Superior temporal gyrus (tissue), 1 donor: ENCODE results near the gene NFATC2IP.
A peak's percentile ranks its signal among the peaks of the same experiment; 100 is the strongest.

Experiments used
- DNase-seq: peaks from one replicate; pipeline ENCODE4 v3.0.0-alpha.2; 2016; ENCODE audit errors: extremely low spot score

NFATC2IP gene

DNA sequence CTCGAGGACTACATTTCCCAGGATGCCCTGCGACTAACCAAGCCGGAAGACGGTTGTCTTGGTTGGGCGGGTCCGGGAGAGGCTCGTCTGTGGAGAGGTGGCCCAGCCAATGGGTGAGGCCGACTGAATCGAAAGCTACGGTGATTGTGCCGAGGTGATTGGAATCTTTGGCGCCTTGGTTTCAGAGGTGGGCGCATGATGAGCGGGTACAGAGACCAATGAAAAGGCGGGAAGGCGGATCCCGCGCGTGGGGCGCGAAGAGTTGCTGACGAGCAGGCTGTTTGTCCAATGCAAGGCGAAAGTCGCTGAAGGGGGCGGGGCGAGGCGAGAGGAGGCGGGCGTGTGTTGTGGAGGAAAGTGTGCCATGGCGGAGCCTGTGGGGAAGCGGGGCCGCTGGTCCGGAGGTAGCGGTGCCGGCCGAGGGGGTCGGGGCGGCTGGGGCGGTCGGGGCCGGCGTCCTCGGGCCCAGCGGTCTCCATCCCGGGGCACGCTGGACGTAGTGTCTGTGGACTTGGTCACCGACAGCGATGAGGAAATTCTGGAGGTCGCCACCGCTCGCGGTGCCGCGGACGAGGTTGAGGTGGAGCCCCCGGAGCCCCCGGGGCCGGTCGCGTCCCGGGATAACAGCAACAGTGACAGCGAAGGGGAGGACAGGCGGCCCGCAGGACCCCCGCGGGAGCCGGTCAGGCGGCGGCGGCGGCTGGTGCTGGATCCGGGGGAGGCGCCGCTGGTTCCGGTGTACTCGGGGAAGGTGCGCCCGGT lies at the start of gene NFATC2IP:
Gene NFATC2IP (plus strand): TSS at position 290 of the 762 bp plus-strand sequence. CDS start 75 bp downstream, at position 365.
- DNase-seq = peak; percentile 100

DNA sequence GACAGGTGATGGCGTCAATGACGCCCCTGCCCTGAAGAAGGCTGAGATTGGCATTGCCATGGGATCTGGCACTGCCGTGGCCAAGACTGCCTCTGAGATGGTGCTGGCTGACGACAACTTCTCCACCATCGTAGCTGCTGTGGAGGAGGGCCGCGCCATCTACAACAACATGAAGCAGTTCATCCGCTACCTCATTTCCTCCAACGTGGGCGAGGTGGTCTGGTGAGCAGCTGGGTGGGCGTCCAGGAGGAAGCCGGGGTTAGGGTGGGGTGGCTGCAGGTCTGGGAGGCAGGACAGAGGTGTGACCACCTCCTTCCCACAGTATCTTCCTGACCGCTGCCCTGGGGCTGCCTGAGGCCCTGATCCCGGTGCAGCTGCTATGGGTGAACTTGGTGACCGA lies 48.9 kb upstream of the NFATC2IP start:
- no peak for DNase-seq

DNA sequence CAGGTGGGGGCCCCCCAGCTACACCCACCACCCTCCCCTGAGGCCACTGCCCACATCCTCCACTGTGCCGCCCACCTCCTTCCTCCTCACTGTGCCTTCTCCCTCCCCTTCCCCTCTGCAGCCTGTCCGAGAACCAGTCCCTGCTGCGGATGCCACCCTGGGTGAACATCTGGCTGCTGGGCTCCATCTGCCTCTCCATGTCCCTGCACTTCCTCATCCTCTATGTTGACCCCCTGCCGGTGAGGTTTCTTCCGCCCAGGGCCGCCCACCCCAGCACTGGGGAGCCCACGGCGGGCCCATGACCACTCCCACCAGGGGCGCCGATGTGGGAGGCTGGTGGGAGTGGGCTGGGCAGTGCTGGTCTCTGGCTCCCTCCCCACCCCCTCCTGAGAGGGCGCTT lies 47.8 kb upstream of the NFATC2IP start:
- DNase-seq = no peak

DNA sequence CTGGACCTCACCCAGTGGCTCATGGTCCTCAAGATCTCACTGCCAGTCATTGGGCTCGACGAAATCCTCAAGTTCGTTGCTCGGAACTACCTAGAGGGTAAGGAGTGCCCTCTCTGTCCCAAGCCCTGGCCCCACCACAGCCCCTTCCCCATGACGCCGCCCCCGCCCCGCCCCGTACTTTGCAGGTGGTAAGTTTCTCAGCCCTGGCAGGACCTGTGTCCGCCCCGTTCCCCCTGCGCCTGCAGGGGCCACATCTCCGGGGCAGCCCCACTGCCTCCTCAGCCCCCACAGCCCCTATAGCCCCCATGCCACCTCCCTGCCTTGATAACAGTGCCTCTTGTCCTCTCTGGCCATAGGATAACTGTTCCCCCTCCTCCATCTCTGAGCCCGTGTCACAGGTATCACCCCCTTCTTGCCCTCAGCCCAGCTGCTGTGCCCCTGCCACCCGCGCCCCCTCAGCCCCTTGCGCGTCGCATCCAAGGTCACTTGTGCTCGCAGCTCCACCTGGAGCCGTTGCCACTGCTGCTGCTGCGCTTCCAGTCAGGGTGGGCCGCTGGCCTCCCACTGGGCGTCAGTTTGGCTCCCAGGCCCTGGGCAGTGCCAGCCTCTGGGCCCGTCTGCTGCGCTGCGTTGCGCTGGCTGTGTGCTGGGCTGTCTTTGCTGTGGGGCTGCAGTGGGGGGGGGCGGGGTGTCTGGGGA lies 47.2 kb upstream of the NFATC2IP start:
- DNase-seq = no peak

DNA sequence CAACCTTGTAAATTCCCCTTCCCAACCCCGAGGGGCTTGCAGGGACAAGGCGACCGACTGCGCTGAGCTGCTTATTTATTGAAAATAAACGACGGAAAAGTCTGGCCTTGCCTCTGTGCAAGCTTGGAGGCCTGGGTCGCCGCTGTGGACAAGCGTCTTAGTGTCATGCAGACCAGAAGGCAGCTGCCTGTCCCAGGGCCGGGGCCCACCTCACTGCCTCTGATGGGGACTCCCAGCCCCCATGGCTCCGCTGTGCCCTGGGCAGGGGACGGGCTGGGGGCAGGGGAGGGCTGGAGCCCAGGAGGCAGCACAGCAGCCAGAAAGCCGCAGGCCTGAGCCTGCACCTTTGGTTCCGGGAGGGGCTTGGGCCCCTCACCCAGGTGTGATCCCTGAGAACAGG lies 46.4 kb upstream of the NFATC2IP start:
- DNase-seq = no peak

DNA sequence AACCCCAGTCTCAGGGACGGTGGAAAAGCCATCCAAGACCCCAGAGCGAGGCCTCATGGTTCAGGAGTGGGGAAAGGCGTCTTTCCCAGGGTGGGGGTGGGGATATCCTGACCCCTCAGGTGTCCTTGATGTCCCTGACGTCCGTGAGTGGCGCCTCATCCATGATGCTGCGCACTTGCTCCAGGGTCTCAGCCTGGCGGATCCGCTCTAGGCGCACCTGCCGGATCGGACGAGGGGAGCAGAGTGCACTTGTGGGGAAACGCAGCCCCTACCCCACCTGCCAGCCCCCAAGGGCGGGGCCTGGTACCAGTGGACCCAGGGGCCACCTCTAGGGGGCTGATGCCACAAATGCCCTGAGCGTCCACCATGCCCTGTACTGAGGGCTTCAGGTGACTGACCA lies 45.9 kb upstream of the NFATC2IP start:
- no peak for DNase-seq

DNA sequence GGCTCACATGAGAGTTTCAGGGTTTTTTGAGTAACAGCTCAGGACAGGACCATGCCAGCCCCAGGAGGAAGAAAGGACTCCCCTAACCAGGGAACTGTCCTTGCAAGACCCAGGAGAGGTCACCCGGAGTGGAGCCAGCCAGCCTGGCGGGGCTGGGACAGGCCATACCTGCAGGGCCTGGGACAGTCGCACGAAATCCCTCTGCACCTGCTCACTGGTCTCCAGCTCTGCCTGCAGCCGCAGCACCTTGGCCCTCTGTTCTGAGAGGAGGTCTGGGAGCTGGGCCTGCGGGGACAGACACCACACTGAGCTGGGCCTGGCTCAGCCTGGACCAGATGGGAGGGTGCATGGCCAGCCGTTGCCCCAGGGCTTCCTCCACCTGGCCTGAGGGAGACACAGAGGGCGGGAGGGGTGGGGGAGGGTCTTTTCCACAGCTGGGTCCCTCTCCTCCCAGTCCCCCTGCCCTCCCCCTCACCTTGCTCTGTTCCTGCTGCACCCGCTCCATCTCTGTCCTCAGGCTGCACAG lies 45.4 kb upstream of the NFATC2IP start:
- DNase-seq = no peak

DNA sequence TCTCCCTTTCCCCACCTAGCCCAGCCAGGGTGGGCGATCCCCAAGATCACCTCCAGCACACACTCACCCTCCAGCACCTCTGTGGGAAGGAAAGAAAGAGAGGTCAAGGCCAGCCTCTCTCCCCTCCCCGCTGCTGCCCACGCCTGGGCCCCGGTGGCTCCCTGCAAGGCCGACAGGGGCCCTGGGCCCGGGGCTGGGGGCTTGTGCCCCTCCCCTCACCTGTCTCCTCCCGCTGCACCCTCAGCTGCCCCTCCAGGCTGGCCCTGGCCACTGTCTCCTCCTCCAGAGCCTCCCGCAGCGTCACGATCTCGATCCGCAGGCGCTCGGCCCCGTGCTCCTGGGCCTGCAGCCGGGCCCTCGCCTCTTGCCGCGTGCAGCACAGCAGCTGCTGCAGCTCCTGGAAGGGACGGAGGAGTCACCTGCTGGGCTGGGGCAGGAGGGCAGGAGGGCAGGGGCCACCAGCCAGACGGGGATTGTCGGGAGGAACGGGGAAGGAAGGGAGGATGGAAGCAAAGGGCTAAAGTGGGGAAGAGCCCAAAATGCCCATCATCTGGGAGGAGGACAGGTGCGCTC lies 44.9 kb upstream of the NFATC2IP start:
- DNase-seq = no peak

DNA sequence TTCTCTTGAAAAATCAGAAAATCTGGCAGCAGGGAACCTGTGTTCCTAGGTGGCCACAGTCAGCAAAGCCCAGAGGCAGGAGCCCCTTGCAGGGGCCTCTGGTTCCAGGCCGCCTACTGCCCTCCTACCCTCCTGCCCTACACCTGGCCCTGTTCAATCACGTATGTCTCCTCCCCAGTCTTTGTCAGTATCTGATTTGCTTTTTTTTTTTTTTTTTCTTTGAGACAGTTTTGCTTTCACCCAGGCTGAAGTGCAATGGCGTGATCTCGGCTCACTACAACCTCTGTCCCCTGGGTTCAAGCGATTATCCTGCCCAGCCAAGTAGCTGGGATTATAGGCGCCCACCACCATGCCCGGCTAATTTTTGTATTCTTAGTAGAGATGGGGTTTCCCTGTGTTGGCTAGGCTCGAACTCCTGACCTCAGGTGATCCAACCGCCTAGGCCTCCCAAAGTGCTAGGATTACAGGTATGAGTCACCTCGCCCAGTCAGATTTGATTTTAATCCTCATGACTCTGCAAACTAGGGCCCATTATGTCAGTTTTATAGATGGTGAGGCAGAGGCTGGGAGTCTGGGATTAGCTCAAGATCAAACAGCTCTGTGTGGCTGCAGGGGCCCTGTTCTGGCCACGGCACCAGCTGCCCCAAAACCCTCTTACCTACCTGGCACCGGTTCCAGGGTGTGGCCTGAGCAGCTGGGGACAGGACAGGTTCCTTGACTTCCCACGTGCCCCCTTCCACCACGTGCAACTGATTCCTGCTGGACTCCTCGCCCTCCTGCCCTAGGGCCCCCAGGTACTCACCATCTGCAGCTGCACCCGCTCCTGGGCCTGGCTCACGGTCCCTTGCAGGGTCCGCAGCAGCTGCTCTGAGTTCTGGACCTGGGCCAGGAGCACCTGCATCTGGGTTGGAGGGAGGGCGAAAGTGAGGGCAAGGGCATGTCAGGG lies 40.4 kb upstream of the NFATC2IP start:
- no peak for DNase-seq

DNA sequence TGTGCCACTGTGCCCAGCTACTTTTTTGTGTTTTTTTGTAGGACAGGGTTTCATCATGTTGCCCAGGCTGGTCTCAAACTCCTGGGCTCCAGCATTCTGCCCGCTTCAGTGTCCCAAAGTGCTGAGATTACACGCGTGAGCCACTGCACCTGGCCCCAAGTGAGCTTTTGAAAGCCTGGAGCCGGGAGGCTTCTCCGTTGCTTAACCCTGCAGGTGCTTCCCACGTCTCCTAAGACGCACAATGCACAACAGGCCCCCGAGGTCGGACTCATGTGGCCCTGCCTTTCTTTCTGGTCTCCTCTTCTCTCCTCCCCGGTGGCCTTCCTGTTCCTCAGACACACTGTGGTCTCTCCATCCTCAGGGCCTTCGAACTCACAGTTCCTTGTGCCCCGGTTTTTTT lies 38.2 kb upstream of the NFATC2IP start:
- no peak for DNase-seq

DNA sequence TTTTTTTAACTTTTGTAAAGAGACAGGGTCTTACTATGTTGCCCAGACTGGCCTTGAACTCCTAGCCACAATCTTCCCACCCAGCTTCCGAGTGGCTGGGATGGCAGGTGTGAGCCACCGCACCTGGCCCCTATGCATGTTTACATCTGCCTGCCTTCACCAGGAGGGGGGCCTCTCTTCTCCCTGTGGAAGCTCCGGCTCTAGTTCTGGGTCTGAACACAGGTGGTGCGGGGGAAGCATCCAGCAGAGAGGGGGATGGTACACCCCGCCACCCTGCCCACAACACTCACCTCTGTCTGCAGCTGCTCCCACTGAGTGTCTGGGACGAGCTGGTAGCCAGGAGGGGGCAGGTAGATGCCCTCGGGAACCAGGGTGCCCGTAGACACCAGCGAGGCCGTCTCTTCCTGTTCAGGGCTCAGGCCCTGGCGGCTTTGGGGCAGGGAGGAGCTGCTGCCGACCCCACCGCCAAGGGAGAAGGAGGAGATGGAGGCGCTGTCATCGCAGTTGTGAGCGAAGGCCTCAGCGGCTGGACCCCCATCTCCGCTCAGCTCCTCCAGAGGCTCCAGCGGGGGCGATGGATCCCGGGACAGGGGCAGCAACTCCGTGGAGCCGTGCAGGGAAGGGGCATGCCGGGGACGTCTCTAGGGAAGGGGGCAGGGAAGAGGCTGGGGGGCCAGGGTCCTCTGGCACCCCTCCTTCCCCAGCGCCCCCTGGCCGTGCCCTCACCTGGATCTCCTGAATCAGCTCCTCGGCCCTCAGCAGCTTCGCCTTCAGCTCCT lies 36.6 kb upstream of the NFATC2IP start:
- no peak for DNase-seq

DNA sequence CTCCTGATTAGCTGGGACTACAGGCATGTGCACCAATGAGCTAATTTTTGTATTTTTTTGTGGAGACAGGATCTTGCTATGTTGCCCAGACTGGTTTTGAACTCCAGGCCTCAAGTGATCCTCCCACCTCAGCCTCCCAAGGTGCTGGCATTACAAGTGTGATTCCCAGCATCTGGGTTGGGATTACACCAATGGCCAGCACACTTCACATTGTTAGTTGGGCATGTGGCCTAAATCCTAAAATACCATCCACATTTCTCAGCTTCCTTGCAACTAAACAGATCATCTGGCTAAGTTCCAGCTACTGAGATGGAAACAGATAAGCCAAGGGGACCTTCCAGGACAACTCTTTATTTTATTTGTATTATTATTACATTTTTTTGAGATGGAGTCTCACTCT lies 35.6 kb upstream of the NFATC2IP start:
- no peak for DNase-seq

DNA sequence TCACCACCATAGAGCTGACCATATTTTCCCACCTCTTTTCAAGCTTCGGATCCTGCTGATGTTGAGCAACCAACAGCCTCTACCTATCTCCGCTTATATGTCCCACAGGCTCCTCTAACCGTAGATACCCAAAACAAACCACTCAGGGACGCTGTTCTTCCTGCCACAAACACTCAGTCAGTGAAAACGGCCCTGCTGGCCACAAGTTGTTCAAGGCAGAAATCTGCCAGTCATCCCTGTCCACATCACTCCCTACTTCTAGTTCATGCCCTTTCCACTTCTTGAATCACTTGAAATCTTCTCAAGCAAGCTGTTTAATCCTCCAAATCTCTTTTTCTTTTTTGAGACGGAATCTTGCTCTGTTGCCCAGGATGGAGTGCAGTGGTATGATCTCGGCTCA lies 33.6 kb upstream of the NFATC2IP start:
- no peak for DNase-seq

DNA sequence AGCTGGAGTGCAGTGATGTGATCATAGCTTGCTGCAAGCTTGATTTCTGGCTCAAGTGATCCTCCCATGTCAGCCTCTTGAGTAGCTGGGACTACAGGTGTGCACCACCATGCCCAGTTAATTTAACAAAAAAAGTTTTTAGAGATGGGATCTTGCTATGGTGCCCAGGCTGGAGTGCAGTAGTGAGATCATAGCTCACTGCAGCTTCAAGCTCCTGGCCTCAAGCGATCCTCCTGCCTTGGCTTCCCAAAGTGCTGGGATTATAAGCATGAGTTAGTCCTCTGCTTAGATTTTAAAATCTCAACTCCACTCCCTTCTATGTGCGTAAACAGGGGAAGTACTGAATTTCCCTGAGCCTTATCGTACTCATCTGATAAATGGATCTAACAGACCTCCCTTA lies 32.0 kb upstream of the NFATC2IP start:
- no peak for DNase-seq

DNA sequence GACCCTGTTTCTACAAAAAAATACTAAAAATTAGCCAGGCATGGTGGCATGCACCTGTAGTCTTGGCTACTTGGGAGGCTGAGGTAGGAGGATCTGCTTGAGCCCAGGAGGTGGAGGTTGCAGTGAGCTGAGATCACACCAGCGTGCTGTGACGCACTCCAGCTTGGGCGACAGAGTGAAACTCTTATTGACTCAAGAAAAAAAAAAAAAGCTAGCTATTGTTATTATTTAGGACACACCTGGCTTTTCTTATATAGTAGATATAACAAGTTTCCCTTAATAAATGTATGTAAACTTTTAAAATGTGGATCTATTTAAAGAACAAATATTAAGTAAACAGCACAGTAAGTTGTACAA lies 27.5 kb upstream of the NFATC2IP start:
- DNase-seq = no peak

DNA sequence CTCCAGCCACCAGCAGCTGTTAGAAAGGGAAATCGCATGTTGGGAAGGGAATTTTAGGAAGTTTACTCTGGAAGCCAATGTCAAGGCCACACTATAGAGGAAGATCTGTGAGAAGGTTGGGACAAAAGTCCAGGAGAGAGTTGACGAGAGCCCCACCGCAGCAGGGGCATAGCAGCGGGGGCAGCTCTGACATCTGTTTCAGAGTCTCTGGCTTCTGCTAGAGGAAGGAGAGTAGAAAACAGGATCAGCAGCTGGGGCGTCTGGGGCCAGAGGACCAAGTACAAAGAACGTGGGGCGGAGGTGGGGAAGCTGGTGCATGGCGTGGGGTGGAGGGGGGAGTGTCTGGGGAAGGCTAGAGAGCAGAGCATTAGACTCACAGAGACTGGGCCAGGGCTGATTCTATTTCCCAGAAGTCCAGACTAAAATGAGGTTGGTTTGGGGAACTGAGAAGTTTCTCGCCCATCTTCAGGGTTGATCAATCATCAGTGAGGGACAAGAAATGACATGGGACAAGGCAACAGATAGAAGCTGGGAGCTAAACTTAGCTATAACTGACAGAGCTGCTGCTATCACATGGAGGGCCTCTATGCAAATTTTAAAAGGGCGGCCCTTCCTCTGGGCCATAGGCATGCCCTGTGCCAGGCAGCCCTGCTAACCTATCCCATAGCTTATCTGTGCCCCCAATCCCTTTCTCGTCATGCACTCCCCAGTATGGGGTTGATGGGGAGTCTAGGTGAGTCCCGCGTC lies 26.9 kb upstream of the NFATC2IP start:
- DNase-seq = no peak

DNA sequence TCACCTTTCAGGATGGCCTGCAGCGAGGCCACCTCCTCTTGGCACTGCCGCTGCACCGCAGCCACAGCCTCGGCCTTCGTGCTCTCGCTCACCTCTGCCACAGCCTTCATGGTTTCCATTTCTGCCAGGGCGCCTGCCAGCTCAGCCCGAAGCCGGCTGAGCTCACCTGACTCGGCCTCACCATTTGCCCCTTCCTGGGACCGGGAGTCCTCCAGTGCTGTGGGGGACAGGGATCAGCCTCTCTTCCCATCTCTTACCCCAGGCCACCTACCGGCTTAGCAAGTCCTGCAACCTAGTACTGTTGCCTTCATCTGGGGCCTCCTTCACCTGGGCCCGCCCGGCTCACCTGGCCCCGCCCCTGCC lies 26.4 kb upstream of the NFATC2IP start:
- DNase-seq = no peak

DNA sequence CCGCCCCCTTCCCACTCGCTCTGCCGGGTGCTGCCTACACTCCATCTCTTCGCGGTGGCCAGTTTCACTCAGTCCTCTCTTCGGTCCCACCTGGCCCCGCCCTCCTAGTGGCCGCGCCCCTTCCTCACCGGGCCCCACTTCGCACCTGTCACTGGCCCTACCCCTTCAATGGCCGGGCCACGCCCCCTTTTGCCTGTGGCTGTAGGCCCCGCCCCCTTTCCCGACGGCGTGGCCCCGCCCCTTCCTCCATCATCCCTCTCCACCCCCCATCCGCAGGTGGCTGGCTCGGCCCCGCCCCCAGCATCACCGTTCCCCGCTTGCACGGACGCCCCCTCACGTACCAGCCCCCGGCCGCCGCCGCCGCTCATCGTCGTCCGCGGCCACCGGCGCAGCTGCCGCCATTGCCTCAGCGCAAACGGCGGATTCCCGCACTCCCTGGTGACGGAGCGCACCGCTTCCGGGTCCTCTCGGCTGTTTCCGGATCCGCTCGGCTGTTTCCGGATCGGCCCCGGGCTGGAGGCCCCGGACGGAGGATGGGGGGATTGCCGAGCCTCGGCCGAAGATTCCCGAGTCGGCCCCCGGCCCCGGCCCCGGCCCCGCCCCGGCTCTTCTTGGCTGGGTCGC lies 25.9 kb upstream of the NFATC2IP start, which contains the start of gene RABEP2:
Gene RABEP2 (minus strand): TSS at position 477 of the 624 bp plus-strand sequence. CDS start 75 bp downstream, at position 402.
- peak; percentile 86 for DNase-seq

DNA sequence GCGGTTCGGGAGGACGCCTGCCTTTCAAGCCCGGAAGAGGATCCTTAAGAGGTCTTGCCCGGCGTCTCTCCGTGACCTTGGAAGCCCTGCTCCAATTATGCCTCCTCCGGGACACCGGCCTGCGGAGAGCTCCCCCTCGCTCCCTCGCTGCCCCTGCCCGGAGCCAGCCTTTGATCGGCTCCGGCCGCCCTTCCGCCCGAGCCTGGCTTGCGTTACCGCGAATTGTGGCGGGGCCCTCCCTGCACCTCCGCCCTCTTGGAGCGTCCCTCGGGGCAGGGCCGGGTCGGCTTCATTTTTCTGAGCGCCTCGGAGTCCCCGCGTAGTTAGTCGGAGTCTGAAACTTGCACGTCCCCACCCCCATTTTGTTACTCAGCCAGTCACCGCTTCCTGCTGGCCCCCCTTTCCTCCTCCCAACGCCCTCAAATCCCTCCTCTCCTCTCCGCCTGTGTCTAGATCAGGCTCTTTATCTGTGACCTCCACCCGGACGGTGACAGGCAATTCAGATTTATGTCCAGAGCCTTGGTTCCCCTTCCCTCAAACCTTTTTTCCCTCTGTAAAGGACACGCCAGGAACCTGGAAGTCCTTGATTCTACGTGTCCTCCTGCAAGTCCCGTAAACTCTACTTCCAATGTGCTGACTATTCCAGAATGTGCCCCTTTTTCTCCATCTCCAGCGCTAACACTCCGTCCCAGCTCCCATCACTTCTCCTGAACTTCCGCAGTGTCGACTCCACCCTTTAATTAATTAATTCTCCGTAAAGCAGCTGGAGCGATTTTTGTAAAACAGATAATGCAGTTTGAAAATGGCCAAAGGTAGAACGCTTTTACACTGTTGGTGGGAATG lies 25.1 kb upstream of the NFATC2IP start:
- peak; percentile 39 for DNase-seq
